Upper lobe of left lung (tissue), 6 donors: Measurements from ENCODE around the gene AGO3. TPM values are rescaled to one million over a fixed set of nuclear protein-coding genes. Genes with fewer than 3 reads are reported as not detected.

ENCODE experiments used
- ATAC-seq, 2 donors: fragments of 200-7000 bp; cut with Tn5 transposase; one replicate each; pipeline ENCODE4 v1.9.1; 2022; ENCODE audit warnings: mild to moderate bottlenecking in 2 of 2, moderate library complexity in 2 of 2; ENCODE audit not compliant: low FRiP score in 2 of 2
- DNase-seq, 2 donors: peaks; one replicate each; pipeline ENCODE4 v3.0.0-alpha.2; 2019 to 2020
- H3K27ac ChIP-seq, 4 donors: fragments of 200-600 bp; sonication (generic); one replicate each; pipeline ENCODE4 v1.5.1; 2016 to 2019
- H3K27me3 ChIP-seq, 4 donors: fragments of 200-600 bp; sonication (generic); one replicate each; pipeline ENCODE4 v1.5.1; 2017 to 2019
- H3K36me3 ChIP-seq, 4 donors: fragments of 200-600 bp; sonication (generic); one replicate each; pipeline ENCODE4 v1.5.1; 2016 to 2019
- H3K4me1 ChIP-seq, 4 donors: fragments of 200-600 bp; sonication (generic); one replicate each; pipeline ENCODE4 v1.5.1; 2018 to 2019
- H3K4me3 ChIP-seq, 4 donors: fragments of 200-600 bp; sonication (generic); one replicate each; pipeline ENCODE4 v1.5.1; 2017 to 2019; ENCODE audit warnings: mild to moderate bottlenecking in 2 of 4, moderate library complexity in 1 of 4
- H3K9me3 ChIP-seq, 4 donors: fragments of 200-600 bp; sonication (generic); one replicate each; pipeline ENCODE4 v1.5.1; 2018 to 2019
- EP300 ChIP-seq, 4 donors: sonication (generic); formaldehyde crosslinking; IDR thresholded peaks; one replicate each; pipeline ENCODE4 v1.5.1; 2017; ENCODE audit warnings: antibody characterized with exemption in 4 of 4, control low read depth in 2 of 4
- POLR2A ChIP-seq, 4 donors: fragments of 450-650 bp; IDR thresholded peaks; one replicate each; pipeline ENCODE4 v1.5.1; 2016 to 2017; ENCODE audit warnings: antibody characterized with exemption in 4 of 4, mild to moderate bottlenecking in 2 of 4
- POLR2AphosphoS5 ChIP-seq, 2 donors: sonication (generic); formaldehyde crosslinking; IDR thresholded peaks; one replicate each; pipeline ENCODE4 v1.5.1; 2017; ENCODE audit warnings: antibody characterized with exemption in 2 of 2
- WGBS, 2 donors: methylation state at CpG; one replicate each; pipeline ENCODE4 v1.1.5; 2017 to 2018; 5-methylcytosine and 5-hydroxymethylcytosine counted together
- total RNA-seq, 6 donors: library from RNA; depleted of rRNA in 4 of 6; stranded (reverse); fragments of >200 nt in 4 of 6; gene quantifications; one replicate each; pipeline versions ENCODE4 v1.1.0 to v1.2.1, GENCODE V29; 2016 to 2021
- TF ChIP-seq, protein P1 (sequence below), 6 experiments: fragments of 450-650 bp in 4 of 6; fragments of 200-600 bp in 2 of 6; sonication (generic) in 2 of 6; IDR thresholded peaks; one replicate each; pipeline ENCODE4 v1.5.1; 2016 to 2019; ENCODE audit warnings: antibody characterized with exemption in 6 of 6
- donor health status: DM: no; HTN: no; CAD: no; lungs with moderate emphysema.
- donor health status: DM: no; HTN: yes; CAD: no; lungs with severe emphysema.

AGO3 gene
- total RNA-seq, 6 donors from 2014 or later: 13.8 to 32.5 (median 29.6) TPM

GRCh38 chr1:35894183-35894582 is 36.7 kb upstream of the AGO3 start:
- DNase-seq (peak in 1 of 2 donors; percentile 78), ATAC-seq (peak; percentile 68 to 85)
- H3K27me3 ChIP-seq: no peaks in the 10 kb centered on the region
- no peaks in the 10 kb centered on the region for H3K9me3 ChIP-seq
- TF ChIP-seq POLR2A (IDR thresholded peaks at IDR 0.05) (no peak), POLR2AphosphoS5 (IDR thresholded peaks at IDR 0.05) (no peak), EP300 (IDR thresholded peaks at IDR 0.05) (no peak)
- TF ChIP-seq, protein P1, sequence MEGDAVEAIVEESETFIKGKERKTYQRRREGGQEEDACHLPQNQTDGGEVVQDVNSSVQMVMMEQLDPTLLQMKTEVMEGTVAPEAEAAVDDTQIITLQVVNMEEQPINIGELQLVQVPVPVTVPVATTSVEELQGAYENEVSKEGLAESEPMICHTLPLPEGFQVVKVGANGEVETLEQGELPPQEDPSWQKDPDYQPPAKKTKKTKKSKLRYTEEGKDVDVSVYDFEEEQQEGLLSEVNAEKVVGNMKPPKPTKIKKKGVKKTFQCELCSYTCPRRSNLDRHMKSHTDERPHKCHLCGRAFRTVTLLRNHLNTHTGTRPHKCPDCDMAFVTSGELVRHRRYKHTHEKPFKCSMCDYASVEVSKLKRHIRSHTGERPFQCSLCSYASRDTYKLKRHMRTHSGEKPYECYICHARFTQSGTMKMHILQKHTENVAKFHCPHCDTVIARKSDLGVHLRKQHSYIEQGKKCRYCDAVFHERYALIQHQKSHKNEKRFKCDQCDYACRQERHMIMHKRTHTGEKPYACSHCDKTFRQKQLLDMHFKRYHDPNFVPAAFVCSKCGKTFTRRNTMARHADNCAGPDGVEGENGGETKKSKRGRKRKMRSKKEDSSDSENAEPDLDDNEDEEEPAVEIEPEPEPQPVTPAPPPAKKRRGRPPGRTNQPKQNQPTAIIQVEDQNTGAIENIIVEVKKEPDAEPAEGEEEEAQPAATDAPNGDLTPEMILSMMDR (IDR thresholded peaks at IDR 0.05): no peak
- H3K4me1 ChIP-seq: no peaks in the 10 kb centered on the region
- H3K36me3 ChIP-seq: peaks cover 6 to 91% (median 39%) of the 10 kb centered on the region in 4 donors
- 50 to 77% methylated on average over 6 of the region's 6 CpGs for WGBS, 2 donors
- H3K27ac ChIP-seq: peak overlapping the region in 3 of 4 donors; percentile 26 to 62 (median 55)
- H3K4me3 ChIP-seq: no peak overlapping the region

DNA sequence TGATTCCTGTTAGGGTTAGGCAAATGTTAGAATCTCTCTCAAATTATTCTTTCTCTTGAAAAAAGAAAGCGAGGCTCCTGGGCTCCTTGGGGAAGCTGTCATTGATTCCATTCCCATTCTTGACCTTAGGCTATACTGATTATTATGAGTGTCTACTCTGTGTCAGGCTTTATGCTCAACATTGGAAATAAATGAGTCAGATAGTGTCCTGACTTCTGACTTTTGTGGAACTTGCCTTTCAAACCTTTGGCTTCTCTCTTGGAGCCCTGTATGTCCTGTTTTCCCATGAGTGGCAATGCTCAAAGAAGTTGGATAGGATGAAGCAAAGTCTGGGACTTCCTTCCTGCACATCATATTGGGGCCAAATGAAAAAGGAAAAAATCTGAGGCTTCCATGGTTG is 36.2 kb upstream of the AGO3 start:
- 93 to 95% methylated on average over 1 of the region's 1 CpG for WGBS, 2 donors
- TF ChIP-seq POLR2AphosphoS5 (IDR thresholded peaks at IDR 0.05) (no peak), POLR2A (IDR thresholded peaks at IDR 0.05) (no peak), EP300 (IDR thresholded peaks at IDR 0.05) (no peak)
- TF ChIP-seq, protein P1 (IDR thresholded peaks at IDR 0.05): no peak

GRCh38 chr1:35899941-35900340 is 31.0 kb upstream of the AGO3 start:
- TF ChIP-seq EP300 (IDR thresholded peaks at IDR 0.05) (no peak), POLR2A (IDR thresholded peaks at IDR 0.05) (no peak), POLR2AphosphoS5 (IDR thresholded peaks at IDR 0.05) (no peak)
- TF ChIP-seq, protein P1 (IDR thresholded peaks at IDR 0.05): no peak
- Histone ChIP-seq H3K27me3 (no peaks in the 10 kb centered on the region), H3K36me3 (peaks cover 2 to 83% (median 33%) of the 10 kb centered on the region in 4 donors), H3K4me1 (no peaks in the 10 kb centered on the region), H3K4me3 (no peak overlapping the region), H3K9me3 (no peaks in the 10 kb centered on the region), H3K27ac (no peak overlapping the region)
- ATAC-seq: no peak
- no peak for DNase-seq

More for the DNA sequence above, 36.2 kb upstream of the AGO3 start:
- Histone ChIP-seq H3K36me3 (peaks cover 6 to 88% (median 38%) of the 10 kb centered on the region in 4 donors), H3K27ac (peak overlapping the region in 2 of 4 donors; percentile 55 to 62), H3K27me3 (no peaks in the 10 kb centered on the region), H3K4me3 (no peak overlapping the region), H3K9me3 (no peaks in the 10 kb centered on the region), H3K4me1 (no peaks in the 10 kb centered on the region)
- DNase-seq (no peak), ATAC-seq (no peak)

- Histone ChIP-seq H3K4me1 (no peaks in the 10 kb centered on the region), H3K9me3 (no peaks in the 10 kb centered on the region), H3K4me3 (no peak overlapping the region), H3K27ac (no peak overlapping the region), H3K27me3 (no peaks in the 10 kb centered on the region), H3K36me3 (peaks cover 5 to 81% (median 36%) of the 10 kb centered on the region in 4 donors)
- ATAC-seq (no peak), DNase-seq (no peak)
- TF ChIP-seq, protein P1 (IDR thresholded peaks at IDR 0.05): no peak
- TF ChIP-seq POLR2AphosphoS5 (IDR thresholded peaks at IDR 0.05) (no peak), POLR2A (IDR thresholded peaks at IDR 0.05) (no peak), EP300 (IDR thresholded peaks at IDR 0.05) (no peak)
- WGBS, 2 donors: 95% methylated on average over 9 of the region's 9 CpGs
Measured at GRCh38 chr1:35901235-35901634, 29.7 kb upstream of the AGO3 start.

GRCh38 chr1:35902671-35903070 is 28.2 kb upstream of the AGO3 start:
- H3K9me3 ChIP-seq: no peaks in the 10 kb centered on the region
- no peaks in the 10 kb centered on the region for H3K4me1 ChIP-seq
- TF ChIP-seq POLR2AphosphoS5 (IDR thresholded peaks at IDR 0.05): no peak
- no peak for TF ChIP-seq EP300 (IDR thresholded peaks at IDR 0.05)
- no peaks in the 10 kb centered on the region for H3K27me3 ChIP-seq
- no peak overlapping the region for H3K4me3 ChIP-seq
- ATAC-seq (no peak), DNase-seq (no peak)
- peaks cover 15 to 81% (median 41%) of the 10 kb centered on the region in 4 donors for H3K36me3 ChIP-seq
- no peak overlapping the region for H3K27ac ChIP-seq
- WGBS, 2 donors: 94 to 96% methylated on average over 2 of the region's 2 CpGs
